ENCODE data around the gene ZBTB32.

- TF ChIP-seq REST (tag by site-specific recombination; IDR thresholded peaks at IDR 0.05) (no peak), CTCF (tag by site-specific recombination; IDR thresholded peaks at IDR 0.05) (no peak), ZBTB26 (tag by site-specific recombination; optimal IDR thresholded peaks at IDR 0.05) (no peak), ZNF10 (tag by site-specific recombination; IDR thresholded peaks at IDR 0.05) (no peak), SP2 (tag by site-specific recombination; IDR thresholded peaks at IDR 0.05) (no peak), ZNF202 (tag by site-specific recombination; IDR thresholded peaks at IDR 0.05; ENCODE audit: borderline replicate concordance) (no peak), BCL11A (tag by site-specific recombination; IDR thresholded peaks at IDR 0.05; ENCODE audit: low read depth) (no peak), ZNF549 (tag by site-specific recombination; IDR thresholded peaks at IDR 0.05) (no peak), ZNF121 (tag by site-specific recombination; IDR thresholded peaks at IDR 0.05) (no peak), ZNF777 (tag by site-specific recombination; IDR thresholded peaks at IDR 0.05; ENCODE audit: borderline replicate concordance) (no peak), ZBTB20 (tag by site-specific recombination; IDR thresholded peaks at IDR 0.05) (no peak), ZNF292 (tag by site-specific recombination; IDR thresholded peaks at IDR 0.05; ENCODE audit: borderline replicate concordance, low read depth) (no peak)
These were observed 33.9 kb downstream of the ZBTB32 start for GRCh38 chr19:35738021-35738886.

Data from HEK293 (cell line).